SK-N-SH treated with all-trans-retinoic acid at 6 μM for 48 hours (cell line): Measurements from ENCODE around the gene TUBGCP5.

Experiments used
- ATAC-seq: fragments of 200-7000 bp; cut with Tn5 transposase; 3 replicates; pipeline ENCODE4 v1.9.1; 2020; ENCODE audit warnings: mild to moderate bottlenecking, moderate library complexity
- ARNTL ChIP-seq: fragments of 450-650 bp; formaldehyde crosslinking; IDR thresholded peaks from 2 replicates; pipeline ENCODE4 v1.5.0; 2020; ENCODE audit warnings: low read depth, mild to moderate bottlenecking, moderate library complexity, borderline replicate concordance
- BACH2 ChIP-seq: fragments of 250-450 bp; sonication (Bioruptor Pico); IDR thresholded peaks from 2 replicates; pipeline ENCODE4 v1.9.0; 2021; ENCODE audit warnings: mild to moderate bottlenecking, borderline replicate concordance
- CSDC2 ChIP-seq: fragments of 250-450 bp; sonication (Bioruptor Pico); IDR thresholded peaks from 2 replicates; pipeline ENCODE4 v1.5.0; 2020; ENCODE audit warnings: mild to moderate bottlenecking, moderate library complexity
- CSRNP3 ChIP-seq: fragments of 250-450 bp; sonication (Bioruptor Pico); IDR thresholded peaks from 2 replicates; pipeline ENCODE4 v1.5.1; 2021; ENCODE audit warnings: mild to moderate bottlenecking, moderate library complexity
- ESRRG ChIP-seq: fragments of 250-450 bp; sonication (Bioruptor Pico); IDR thresholded peaks from 2 replicates; pipeline ENCODE4 v1.6.1; 2021; ENCODE audit warnings: mild to moderate bottlenecking
- GLIS3 ChIP-seq: fragments of 250-450 bp; sonication (Bioruptor Pico); IDR thresholded peaks from 2 replicates; pipeline ENCODE4 v1.5.0; 2020; ENCODE audit warnings: mild to moderate bottlenecking, moderate library complexity
- ISL1 ChIP-seq: fragments of 250-450 bp; sonication (Bioruptor Pico); IDR thresholded peaks from 2 replicates; pipeline ENCODE4 v2.1.2; 2022; ENCODE audit warnings: mild to moderate bottlenecking, moderate library complexity
- OSR1 ChIP-seq: fragments of 250-450 bp; sonication (Bioruptor Pico); IDR thresholded peaks from 2 replicates; pipeline ENCODE4 v1.8.0; 2022; ENCODE audit warnings: moderate library complexity, mild to moderate bottlenecking, inconsistent platforms
- PPARA ChIP-seq: fragments of 250-450 bp; sonication (Bioruptor Pico); IDR thresholded peaks from 2 replicates; pipeline ENCODE4 v1.5.0; 2020; ENCODE audit warnings: mild to moderate bottlenecking, borderline replicate concordance
- RARB ChIP-seq: fragments of 250-450 bp; sonication (Bioruptor Pico); IDR thresholded peaks from 2 replicates; pipeline ENCODE4 v1.8.0; 2021; ENCODE audit warnings: mild to moderate bottlenecking, moderate library complexity
- SNAI2 ChIP-seq: fragments of 250-450 bp; sonication (Bioruptor Pico); IDR thresholded peaks from 2 replicates; pipeline ENCODE4 v1.5.0; 2020; ENCODE audit warnings: mild to moderate bottlenecking, moderate library complexity
- TCF4 ChIP-seq: fragments of 250-450 bp; sonication (Bioruptor Pico); IDR thresholded peaks from 2 replicates; pipeline ENCODE4 v1.8.0; 2021; ENCODE audit warnings: mild to moderate bottlenecking, moderate library complexity, borderline replicate concordance
- TOX ChIP-seq: fragments of 250-450 bp; sonication (Bioruptor Pico); IDR thresholded peaks from 2 replicates; pipeline ENCODE4 v1.8.0; 2021; ENCODE audit warnings: mild to moderate bottlenecking, moderate library complexity, borderline replicate concordance
- TSHZ2 ChIP-seq: fragments of 250-450 bp; sonication (Bioruptor Pico); IDR thresholded peaks from 2 replicates; pipeline ENCODE4 v1.5.0; 2020; ENCODE audit warnings: mild to moderate bottlenecking, moderate library complexity
- ZFP3 ChIP-seq: fragments of 250-450 bp; sonication (Bioruptor Pico); IDR thresholded peaks from 2 replicates; pipeline ENCODE4 v1.5.0; 2020; ENCODE audit warnings: mild to moderate bottlenecking, moderate library complexity
- ZFP30 ChIP-seq: fragments of 450-650 bp; formaldehyde crosslinking; IDR thresholded peaks from 2 replicates; pipeline ENCODE4 v1.5.0; 2022; ENCODE audit warnings: mild to moderate bottlenecking, moderate library complexity
- ZNF565 ChIP-seq: fragments of 450-650 bp; formaldehyde crosslinking; conservative IDR thresholded peaks from 2 replicates; pipeline ENCODE4 v1.5.0; 2020; ENCODE audit warnings: low read depth, mild to moderate bottlenecking, moderate library complexity
- ZNF70 ChIP-seq: fragments of 450-650 bp; formaldehyde crosslinking; IDR thresholded peaks from 2 replicates; pipeline ENCODE4 v1.5.0; 2020; ENCODE audit warnings: mild to moderate bottlenecking, moderate library complexity
- TF ChIP-seq, protein P1 (sequence below): fragments of 250-450 bp; sonication (Bioruptor Pico); IDR thresholded peaks from 2 replicates; pipeline ENCODE4 v1.5.1; 2020; ENCODE audit warnings: low read depth, mild to moderate bottlenecking, moderate library complexity
- TF ChIP-seq, protein P2 (sequence below): fragments of 250-450 bp; sonication (Bioruptor Pico); IDR thresholded peaks from 2 replicates; pipeline ENCODE4 v1.8.0; 2021; ENCODE audit warnings: low read depth, mild to moderate bottlenecking, moderate library complexity, borderline replicate concordance
- TF ChIP-seq, protein P3 (sequence below): fragments of 250-450 bp; sonication (Bioruptor Pico); IDR thresholded peaks from 2 replicates; pipeline ENCODE4 v1.8.0; 2020; ENCODE audit warnings: mild to moderate bottlenecking, moderate library complexity, borderline replicate concordance

Gene TUBGCP5

GRCh38 chr15:22981051-22981840, 58.1 kb downstream of the TUBGCP5 start:
- no peak for ATAC-seq
- TF ChIP-seq, protein P1, sequence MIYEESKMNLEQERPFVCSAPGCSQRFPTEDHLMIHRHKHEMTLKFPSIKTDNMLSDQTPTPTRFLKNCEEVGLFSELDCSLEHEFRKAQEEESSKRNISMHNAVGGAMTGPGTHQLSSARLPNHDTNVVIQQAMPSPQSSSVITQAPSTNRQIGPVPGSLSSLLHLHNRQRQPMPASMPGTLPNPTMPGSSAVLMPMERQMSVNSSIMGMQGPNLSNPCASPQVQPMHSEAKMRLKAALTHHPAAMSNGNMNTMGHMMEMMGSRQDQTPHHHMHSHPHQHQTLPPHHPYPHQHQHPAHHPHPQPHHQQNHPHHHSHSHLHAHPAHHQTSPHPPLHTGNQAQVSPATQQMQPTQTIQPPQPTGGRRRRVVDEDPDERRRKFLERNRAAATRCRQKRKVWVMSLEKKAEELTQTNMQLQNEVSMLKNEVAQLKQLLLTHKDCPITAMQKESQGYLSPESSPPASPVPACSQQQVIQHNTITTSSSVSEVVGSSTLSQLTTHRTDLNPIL (CRISPR knock-in tag): no peak
- TF ChIP-seq ARNTL (CRISPR knock-in tag) (no peak), RARB (CRISPR knock-in tag) (no peak), ISL1 (CRISPR knock-in tag) (no peak), TOX (no peak), CSDC2 (CRISPR knock-in tag) (no peak), ZNF565 (CRISPR knock-in tag) (no peak), SNAI2 (no peak), GLIS3 (no peak), ZNF70 (CRISPR knock-in tag) (no peak), CSRNP3 (CRISPR knock-in tag) (no peak), OSR1 (no peak), ZFP30 (CRISPR knock-in tag) (no peak), TCF4 (CRISPR knock-in tag) (no peak), PPARA (CRISPR knock-in tag) (no peak), BACH2 (CRISPR knock-in tag) (no peak), ZFP3 (CRISPR knock-in tag) (no peak), ESRRG (CRISPR knock-in tag) (no peak)
- TF ChIP-seq, protein P2, sequence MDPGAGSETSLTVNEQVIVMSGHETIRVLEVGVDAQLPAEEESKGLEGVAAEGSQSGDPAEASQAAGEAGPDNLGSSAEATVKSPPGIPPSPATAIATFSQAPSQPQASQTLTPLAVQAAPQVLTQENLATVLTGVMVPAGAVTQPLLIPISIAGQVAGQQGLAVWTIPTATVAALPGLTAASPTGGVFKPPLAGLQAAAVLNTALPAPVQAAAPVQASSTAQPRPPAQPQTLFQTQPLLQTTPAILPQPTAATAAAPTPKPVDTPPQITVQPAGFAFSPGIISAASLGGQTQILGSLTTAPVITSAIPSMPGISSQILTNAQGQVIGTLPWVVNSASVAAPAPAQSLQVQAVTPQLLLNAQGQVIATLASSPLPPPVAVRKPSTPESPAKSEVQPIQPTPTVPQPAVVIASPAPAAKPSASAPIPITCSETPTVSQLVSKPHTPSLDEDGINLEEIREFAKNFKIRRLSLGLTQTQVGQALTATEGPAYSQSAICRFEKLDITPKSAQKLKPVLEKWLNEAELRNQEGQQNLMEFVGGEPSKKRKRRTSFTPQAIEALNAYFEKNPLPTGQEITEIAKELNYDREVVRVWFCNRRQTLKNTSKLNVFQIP: no peak

- peak; percentile 91 for ATAC-seq
- TF ChIP-seq ZNF70 (CRISPR knock-in tag) (no peak), OSR1 (no peak), ZFP3 (CRISPR knock-in tag) (peak; percentile 17; the same call in 1 of the 2 replicates), CSRNP3 (CRISPR knock-in tag) (no peak), ISL1 (CRISPR knock-in tag) (no peak)
Measured at GRCh38 chr15:22980189-22981050, 58.9 kb downstream of the TUBGCP5 start, which contains the start of gene CYFIP1. Gene CYFIP1 (minus strand): TSS chr15:22980368. CDS start chr15:22947285, 33,083 bp downstream.

GRCh38 chr15:22979238-22980188, 59.9 kb downstream of the TUBGCP5 start:
- peak; percentile 78 for ATAC-seq
- no peak for TF ChIP-seq ZNF565 (CRISPR knock-in tag)
- TF ChIP-seq SNAI2: no peak
- no peak for TF ChIP-seq TSHZ2 (CRISPR knock-in tag)
- TF ChIP-seq CSRNP3 (CRISPR knock-in tag): no peak
- no peak for TF ChIP-seq BACH2 (CRISPR knock-in tag)
- TF ChIP-seq ESRRG (CRISPR knock-in tag): no peak
- TF ChIP-seq TOX: no peak
- TF ChIP-seq, protein P3, sequence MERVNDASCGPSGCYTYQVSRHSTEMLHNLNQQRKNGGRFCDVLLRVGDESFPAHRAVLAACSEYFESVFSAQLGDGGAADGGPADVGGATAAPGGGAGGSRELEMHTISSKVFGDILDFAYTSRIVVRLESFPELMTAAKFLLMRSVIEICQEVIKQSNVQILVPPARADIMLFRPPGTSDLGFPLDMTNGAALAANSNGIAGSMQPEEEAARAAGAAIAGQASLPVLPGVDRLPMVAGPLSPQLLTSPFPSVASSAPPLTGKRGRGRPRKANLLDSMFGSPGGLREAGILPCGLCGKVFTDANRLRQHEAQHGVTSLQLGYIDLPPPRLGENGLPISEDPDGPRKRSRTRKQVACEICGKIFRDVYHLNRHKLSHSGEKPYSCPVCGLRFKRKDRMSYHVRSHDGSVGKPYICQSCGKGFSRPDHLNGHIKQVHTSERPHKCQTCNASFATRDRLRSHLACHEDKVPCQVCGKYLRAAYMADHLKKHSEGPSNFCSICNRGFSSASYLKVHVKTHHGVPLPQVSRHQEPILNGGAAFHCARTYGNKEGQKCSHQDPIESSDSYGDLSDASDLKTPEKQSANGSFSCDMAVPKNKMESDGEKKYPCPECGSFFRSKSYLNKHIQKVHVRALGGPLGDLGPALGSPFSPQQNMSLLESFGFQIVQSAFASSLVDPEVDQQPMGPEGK (CRISPR knock-in tag): no peak
- no peak for TF ChIP-seq ZNF70 (CRISPR knock-in tag)
- no peak for TF ChIP-seq ISL1 (CRISPR knock-in tag)
